CD4-positive, alpha-beta T cell treated with Interferon alpha-2 for 1 hour (primary cell): Measurements from ENCODE around the gene TRMT6.

ENCODE experiments used
- DNase-seq, 2 donors: peaks; one replicate each; pipeline ENCODE4 v3.0.0-alpha.2; 2020 to 2022

Gene TRMT6

DNA sequence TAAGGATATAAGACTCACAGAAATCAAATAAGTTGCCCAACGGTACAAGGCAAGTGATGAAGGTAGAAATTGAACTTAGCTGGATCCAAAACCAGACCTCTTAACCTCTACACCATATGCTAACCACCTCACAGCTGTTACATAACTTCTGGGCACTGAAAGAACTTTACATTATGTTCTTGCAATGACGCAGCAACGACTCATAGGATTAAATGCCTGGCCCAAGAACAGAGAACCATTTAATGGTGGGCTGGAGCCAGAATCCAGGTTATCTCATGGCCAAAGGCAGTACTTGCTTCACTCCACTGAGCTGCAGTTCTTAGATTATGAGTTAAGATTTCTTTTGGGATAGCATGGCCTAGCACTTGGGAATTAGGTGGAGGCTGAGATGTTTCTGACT is 4.4 kb downstream of the TRMT6 start:
- no peak for DNase-seq

GRCh38 chr20:5938456-5939029 is 11.8 kb downstream of the TRMT6 start:
- DNase-seq: no peak

GRCh38 chr20:5936238-5936637 is 14.1 kb downstream of the TRMT6 start:
- no peak for DNase-seq

- no peak for DNase-seq
Measured at GRCh38 chr20:5935384-5935783, 14.9 kb downstream of the TRMT6 start.

- peak in 1 of 2 donors; percentile 37 for DNase-seq
Measured at GRCh38 chr20:5933802-5934436, 16.4 kb downstream of the TRMT6 start.

GRCh38 chr20:5932796-5933195 is 17.5 kb downstream of the TRMT6 start:
- DNase-seq: no peak

- no peak for DNase-seq
Measured at GRCh38 chr20:5931411-5931810, 18.9 kb downstream of the TRMT6 start.

GRCh38 chr20:5928836-5929715 is 21.3 kb downstream of the TRMT6 start:
- no peak for DNase-seq

- no peak for DNase-seq
Measured at GRCh38 chr20:5927749-5928462, 22.4 kb downstream of the TRMT6 start.

DNA sequence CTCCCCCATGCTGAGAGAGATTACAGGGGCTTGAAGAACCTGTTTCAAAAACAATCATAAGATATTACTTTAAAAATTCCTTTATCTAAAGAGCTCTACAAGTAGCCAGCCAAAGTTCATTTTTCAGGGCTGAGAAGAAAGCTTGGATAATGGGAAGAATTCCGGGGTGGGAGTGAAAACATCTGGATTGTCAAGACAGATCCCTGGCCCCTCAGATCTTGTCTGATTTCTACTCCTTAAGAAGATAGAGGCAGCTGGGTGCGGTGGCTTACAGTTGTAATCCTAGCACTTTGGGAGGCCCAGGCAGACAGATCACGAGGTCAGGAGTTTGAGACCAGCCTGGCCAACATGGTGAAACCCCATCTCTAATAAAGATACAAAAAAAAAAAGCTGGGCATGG is 24.8 kb downstream of the TRMT6 start:
- DNase-seq: no peak

- no peak for DNase-seq
Measured at GRCh38 chr20:5923493-5923892, 26.8 kb downstream of the TRMT6 start.

DNA sequence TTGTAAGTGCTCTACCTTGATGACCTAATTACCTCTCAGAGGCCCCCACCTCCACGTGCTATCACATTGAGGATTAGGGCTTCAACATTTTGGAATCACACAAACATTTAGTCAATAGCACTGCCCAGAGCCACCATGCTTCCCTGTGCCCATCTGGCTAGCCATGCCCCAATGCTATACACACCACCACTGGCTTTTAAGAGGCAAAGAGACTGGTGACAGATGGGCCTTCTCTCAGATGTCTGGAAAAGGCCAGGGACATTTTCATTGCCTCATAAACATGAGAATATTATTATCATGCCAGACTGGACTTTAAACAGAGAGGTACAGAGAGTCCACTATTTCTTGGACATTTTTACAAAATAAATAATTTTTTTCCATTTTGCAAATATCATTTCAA is 29.8 kb downstream of the TRMT6 start:
- no peak for DNase-seq

- peak in 1 of 2 donors; percentile 1 for DNase-seq
Measured at GRCh38 chr20:5919626-5920544, 30.4 kb downstream of the TRMT6 start.

GRCh38 chr20:5918856-5919625 is 31.3 kb downstream of the TRMT6 start:
- peak in 1 of 2 donors; percentile 31 for DNase-seq

GRCh38 chr20:5914859-5915258 is 35.5 kb downstream of the TRMT6 start:
- DNase-seq: no peak

GRCh38 chr20:5913166-5913565 is 37.2 kb downstream of the TRMT6 start:
- no peak for DNase-seq

DNA sequence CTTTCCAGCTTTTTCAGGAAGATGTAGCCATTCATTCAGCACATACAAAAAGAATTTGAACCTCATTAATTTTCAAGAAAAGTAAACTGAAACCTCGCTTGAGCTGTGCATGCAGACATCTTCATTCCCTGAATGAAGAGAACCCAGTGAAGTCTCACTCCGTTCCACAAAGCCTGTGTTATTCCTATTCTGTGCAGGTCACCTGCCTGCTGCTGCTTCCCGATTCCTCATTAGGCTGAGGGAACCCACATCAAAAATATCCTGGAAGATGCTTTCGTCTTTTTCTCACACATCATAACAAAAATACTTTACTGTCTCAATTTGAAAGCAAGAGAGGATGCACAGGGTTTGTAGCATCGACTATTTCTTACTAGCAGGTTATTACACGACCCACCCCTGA is 40.1 kb downstream of the TRMT6 start:
- DNase-seq: no peak

- DNase-seq: no peak
Measured at GRCh38 chr20:5908981-5909380, 41.4 kb downstream of the TRMT6 start.

DNA sequence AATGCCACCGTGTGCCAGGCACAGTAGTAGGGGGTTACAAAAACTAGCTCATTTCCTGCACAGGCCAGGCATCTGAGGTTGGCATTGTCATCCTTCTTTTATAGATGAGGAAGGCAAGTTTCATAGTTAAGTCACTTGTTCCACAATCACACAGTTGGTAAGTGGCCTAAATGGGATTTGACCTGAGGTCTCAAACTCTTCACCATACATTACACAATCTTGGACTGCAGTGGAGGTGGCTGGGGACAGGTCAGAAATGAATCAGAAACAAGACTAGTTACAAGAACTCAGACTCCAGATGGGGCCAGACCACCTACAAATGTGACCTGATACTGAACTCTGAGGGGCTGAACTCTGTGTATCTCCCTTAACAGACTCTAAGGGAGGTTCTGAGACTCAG is 49.4 kb downstream of the TRMT6 start:
- no peak for DNase-seq

DNA sequence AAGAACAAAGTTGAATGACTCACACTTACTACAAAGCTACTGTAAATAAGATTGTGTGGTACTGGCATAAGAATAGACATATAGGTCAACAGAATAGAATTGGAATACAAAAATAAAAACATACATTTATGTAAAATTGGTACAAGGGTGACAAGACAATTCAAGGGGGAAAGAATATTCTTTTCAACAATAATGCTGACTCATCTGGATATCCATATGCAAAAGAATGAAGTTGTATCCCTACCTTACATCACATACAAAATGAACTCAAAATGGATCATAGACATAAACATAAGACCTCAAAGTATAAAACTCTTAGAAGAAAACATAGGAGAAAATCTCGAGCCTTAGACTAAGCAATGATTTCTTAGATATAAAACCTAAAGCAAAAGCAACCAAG is 50.9 kb downstream of the TRMT6 start:
- DNase-seq: no peak

GRCh38 chr20:5895626-5896025 is 54.7 kb downstream of the TRMT6 start:
- DNase-seq: no peak
